ENCODE measurements around the gene PTPRG. TPM values are rescaled to one million over a fixed set of nuclear protein-coding genes. Genes with fewer than 3 reads are reported as not detected.

PTPRG gene
- polyA plus RNA-seq, 3 donors = not detected

- no peak overlapping the region for H3K27ac Mint-ChIP-seq
- peaks cover 0 to 2% (median 0%) of the 10 kb centered on the region in 3 donors for H3K27me3 Mint-ChIP-seq (ENCODE audit: low read depth in 3 of 3)
- no peaks in the 10 kb centered on the region for H3K4me1 ChIP-seq (ENCODE audit: control insufficient read depth in 1 of 2, insufficient read depth in 2 of 2, low read length in 2 of 2)
- H3K27ac ChIP-seq (ENCODE audit: low read depth in 1 of 2, low read length in 2 of 2) = no peak overlapping the region
- no peak overlapping the region for H3K4me2 ChIP-seq (replicated peaks; ENCODE audit: extremely low read depth, low read length, poor library complexity, severe bottlenecking)
- no peaks in the 10 kb centered on the region for H3K36me3 ChIP-seq (replicated peaks in 1 of 2; ENCODE audit: control insufficient read depth in 1 of 2, insufficient read depth in 2 of 2, low read length in 2 of 2)
- DNase-seq = no peak
- H3K9me3 ChIP-seq (replicated peaks in 1 of 2; ENCODE audit: control insufficient read depth in 1 of 2, insufficient read depth in 1 of 2, low read length in 2 of 2) = peaks cover 0 to 5% of the 10 kb centered on the region in 2 donors
- no peaks in the 10 kb centered on the region for H3K4me1 Mint-ChIP-seq
- no peak for TF ChIP-seq CTCF (IDR thresholded peaks at IDR 0.05)
- H3K9ac ChIP-seq (ENCODE audit: insufficient read depth, low read length, poor library complexity, severe bottlenecking) = no peak overlapping the region
- peaks cover 0 to 14% (median 5%) of the 10 kb centered on the region in 7 donors for H3K9me3 Mint-ChIP-seq
- H3K36me3 Mint-ChIP-seq = no peaks in the 10 kb centered on the region
- H4K20me1 ChIP-seq (ENCODE audit: insufficient read depth, low read length) = no peaks in the 10 kb centered on the region
- no peak overlapping the region for H2AFZ ChIP-seq (ENCODE audit: insufficient read depth, low read depth, low read length, poor library complexity, severe bottlenecking)
- no peaks in the 10 kb centered on the region for H3K79me2 ChIP-seq (ENCODE audit: insufficient read depth, low read length)
- no peak overlapping the region for H3K4me3 Mint-ChIP-seq
- WGBS (ENCODE audit: insufficient coverage) = 67% methylated on average over 4 of the region's 4 CpGs
- no peak overlapping the region for H3K4me3 ChIP-seq (replicated peaks in 1 of 3; ENCODE audit: low read depth in 2 of 3, low read length in 3 of 3)
- intact Hi-C loops (cut with micrococcal nuclease) = no loop called here
- H3K27me3 ChIP-seq (ENCODE audit: control insufficient read depth in 2 of 2, insufficient read depth in 2 of 2, low read length in 2 of 2) = no peaks in the 10 kb centered on the region
Observed at GRCh38 chr3:61657689-61658088, 96.3 kb downstream of the PTPRG start.

- 93% methylated on average over 3 of the region's 8 CpGs for WGBS (ENCODE audit: insufficient coverage)
- DNase-seq = no peak
- H3K27me3 Mint-ChIP-seq (ENCODE audit: low read depth in 3 of 3) = peaks cover 0 to 2% (median 2%) of the 10 kb centered on the region in 3 donors
- H3K27ac Mint-ChIP-seq = no peak overlapping the region
- no peaks in the 10 kb centered on the region for H3K4me1 ChIP-seq (ENCODE audit: control insufficient read depth in 1 of 2, insufficient read depth in 2 of 2, low read length in 2 of 2)
- no peak overlapping the region for H3K27ac ChIP-seq (ENCODE audit: low read depth in 1 of 2, low read length in 2 of 2)
- no peaks in the 10 kb centered on the region for H4K20me1 ChIP-seq (ENCODE audit: insufficient read depth, low read length)
- H3K4me3 Mint-ChIP-seq = no peak overlapping the region
- no peak for TF ChIP-seq CTCF (IDR thresholded peaks at IDR 0.05)
- H3K27me3 ChIP-seq (ENCODE audit: control insufficient read depth in 2 of 2, insufficient read depth in 2 of 2, low read length in 2 of 2) = no peaks in the 10 kb centered on the region
- H3K9ac ChIP-seq (ENCODE audit: insufficient read depth, low read length, poor library complexity, severe bottlenecking) = no peak overlapping the region
- no peak overlapping the region for H3K4me3 ChIP-seq (replicated peaks in 1 of 3; ENCODE audit: low read depth in 2 of 3, low read length in 3 of 3)
- peaks cover 0 to 3% of the 10 kb centered on the region in 2 donors for H3K9me3 ChIP-seq (replicated peaks in 1 of 2; ENCODE audit: control insufficient read depth in 1 of 2, insufficient read depth in 1 of 2, low read length in 2 of 2)
- H3K79me2 ChIP-seq (ENCODE audit: insufficient read depth, low read length) = no peaks in the 10 kb centered on the region
- H3K36me3 ChIP-seq (replicated peaks in 1 of 2; ENCODE audit: control insufficient read depth in 1 of 2, insufficient read depth in 2 of 2, low read length in 2 of 2) = no peaks in the 10 kb centered on the region
- H3K9me3 Mint-ChIP-seq = peaks cover 0 to 17% (median 3%) of the 10 kb centered on the region in 7 donors
- no peak overlapping the region for H2AFZ ChIP-seq (ENCODE audit: insufficient read depth, low read depth, low read length, poor library complexity, severe bottlenecking)
- intact Hi-C loops (cut with micrococcal nuclease) = no loop called here
- no peaks in the 10 kb centered on the region for H3K36me3 Mint-ChIP-seq
- no peak overlapping the region for H3K4me2 ChIP-seq (replicated peaks; ENCODE audit: extremely low read depth, low read length, poor library complexity, severe bottlenecking)
- no peaks in the 10 kb centered on the region for H3K4me1 Mint-ChIP-seq
Observed at GRCh38 chr3:61662861-61663260, 101.5 kb downstream of the PTPRG start.
